NB4 (cell line): ENCODE measurements around the gene SPATA22.

Source experiments
- CTCF ChIP-seq: IDR thresholded peaks from one replicate; pipeline ENCODE4 v1.5.1; 2012; ENCODE audit warnings: low read depth, low read length
- MAX ChIP-seq: IDR thresholded peaks from 2 replicates; pipeline ENCODE4 v1.6.1; 2011; ENCODE audit warnings: low read depth, low read length
- MYC ChIP-seq: IDR thresholded peaks from 2 replicates; pipeline ENCODE4 v1.6.1; 2011; ENCODE audit warnings: low read depth, low read length
- POLR2A ChIP-seq: IDR thresholded peaks from 2 replicates; pipeline ENCODE4 v1.6.1; 2011; ENCODE audit warnings: mild to moderate bottlenecking; ENCODE audit not compliant: insufficient read length; ENCODE audit errors: extremely low read depth

DNA sequence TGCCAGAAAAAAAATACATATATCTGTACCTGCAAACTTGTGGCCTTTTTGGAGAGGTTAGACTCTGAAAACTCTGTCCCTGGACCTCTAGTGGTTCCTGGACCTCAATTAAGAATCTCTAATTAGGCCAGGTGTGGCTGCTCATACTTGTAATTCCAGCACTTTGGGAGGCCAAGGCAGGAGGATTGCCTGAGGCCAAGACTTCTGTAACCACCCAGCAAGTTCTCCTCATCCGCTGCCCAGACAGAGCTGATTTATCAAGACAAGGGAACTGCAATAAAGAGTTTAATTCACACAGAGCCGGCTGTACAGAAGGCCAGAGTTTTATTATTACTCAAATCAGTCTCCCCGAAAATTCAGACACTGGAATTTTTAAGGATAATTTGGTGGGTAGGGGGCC lies 8.4 kb upstream of the SPATA22 start:
- TF ChIP-seq CTCF (no peak), POLR2A (no peak), MYC (no peak), MAX (no peak)
